ENCODE results near the gene SLC10A3.
A peak's percentile ranks its signal among the peaks of the same experiment; 100 is the strongest.

Gene SLC10A3

DNA sequence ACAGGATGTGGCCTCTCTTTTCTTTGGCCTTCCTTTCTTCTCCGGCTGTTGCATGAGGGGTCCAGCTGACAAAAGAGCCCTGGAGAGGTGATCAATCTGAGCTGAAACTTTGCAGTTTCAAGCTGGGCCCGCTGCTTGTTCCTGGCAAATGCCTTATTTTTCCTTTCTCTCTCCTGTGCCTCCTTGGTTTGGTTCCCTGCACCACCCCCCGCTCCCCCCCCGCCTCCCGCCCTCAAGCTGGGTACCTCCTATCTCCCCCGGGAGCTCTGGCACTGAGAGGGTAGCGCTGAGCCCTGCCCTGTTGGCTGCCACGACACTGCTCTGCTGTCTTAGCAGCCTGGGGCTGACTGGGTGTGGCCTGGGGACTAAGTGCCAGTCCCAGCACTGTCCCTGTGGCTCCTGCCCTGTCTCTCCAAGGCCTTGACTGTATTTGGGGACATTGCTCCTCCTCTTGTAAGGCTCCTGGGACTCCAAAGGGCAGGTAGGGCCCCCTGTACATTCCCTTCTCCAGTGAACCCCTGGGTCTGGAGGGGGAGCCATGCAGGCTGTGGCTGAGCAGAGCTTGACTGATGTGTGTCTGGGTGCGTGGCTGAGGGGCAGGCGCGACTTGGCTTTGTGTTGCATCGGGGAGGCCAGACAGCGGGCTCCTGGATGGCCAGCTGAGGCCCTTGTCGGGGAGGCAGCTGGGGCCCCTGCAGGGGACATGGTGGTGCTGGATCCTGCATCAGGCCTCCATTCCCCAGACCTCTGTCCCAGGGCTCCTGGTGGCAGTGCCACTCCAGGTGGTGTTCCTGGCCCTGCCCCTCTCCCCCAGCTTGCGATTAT, 31.3 kb downstream of the SLC10A3 start:
- FAIRE-seq, result peak; percentile 65
- TF ChIP-seq POU2F2 (IDR thresholded peaks at IDR 0.05; ENCODE audit: low read depth, low read length) (no peak), POLR2AphosphoS5 (IDR thresholded peaks at IDR 0.05; ENCODE audit: low read depth, low read length) (no peak), PAX5 (IDR thresholded peaks at IDR 0.05; ENCODE audit: insufficient read depth, low read length, severe bottlenecking) (no peak)
- DNase-seq (ENCODE audit: insufficient read length, low spot score), result no peak

- FAIRE-seq (peak; percentile 26), DNase-seq (ENCODE audit: insufficient read length, low spot score) (peak; percentile 71)
Measured at GRCh38 chrX:154458116-154458953, 32.1 kb downstream of the SLC10A3 start, which contains the start of gene PLXNA3. TSS of gene PLXNA3 (plus strand) at chrX:154458281. CDS start at chrX:154460184, 1,903 bp downstream.

DNA sequence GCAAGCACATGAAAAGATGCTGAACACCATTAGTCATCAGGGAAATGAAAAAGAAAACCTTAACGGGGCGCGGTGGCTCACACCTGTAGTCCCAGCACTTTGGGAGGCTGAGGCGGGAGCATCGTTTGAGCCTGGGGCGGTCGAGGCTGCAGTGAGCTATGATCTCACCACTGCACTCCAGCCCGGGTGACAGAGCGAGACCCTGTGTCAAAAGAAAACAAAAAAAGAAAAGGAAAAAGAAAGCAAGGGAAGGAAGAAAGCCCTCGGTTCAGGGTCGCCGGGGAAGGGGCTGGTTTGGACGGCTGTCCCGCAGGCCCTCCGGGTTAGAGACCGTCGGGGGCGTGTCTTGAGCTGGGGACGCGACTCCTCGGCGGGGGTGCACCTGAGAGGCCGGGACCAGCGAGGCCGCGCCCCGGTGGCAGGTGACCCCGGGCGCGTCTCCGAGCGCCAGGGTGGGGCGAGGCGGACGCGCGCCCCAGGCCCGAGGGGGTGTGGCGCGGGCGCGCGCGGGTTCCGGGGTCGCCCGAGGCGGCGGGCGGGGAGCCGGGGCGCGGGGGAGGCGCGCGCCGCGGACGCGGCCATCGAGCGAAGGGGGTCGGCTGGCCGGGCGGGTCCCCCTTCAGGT, 32.8 kb downstream of the SLC10A3 start:
- DNase-seq (ENCODE audit: insufficient read length, low spot score), result peak; percentile 78

More at GRCh38 chrX:154458116-154458953, 32.1 kb downstream of the SLC10A3 start, which contains the start of gene PLXNA3:
- TF ChIP-seq POLR2AphosphoS5 (IDR thresholded peaks at IDR 0.05; ENCODE audit: low read depth, low read length) (no peak), SPI1 (IDR thresholded peaks at IDR 0.05; ENCODE audit: low read depth, low read length) (no peak), POLR2A (IDR thresholded peaks at IDR 0.05; ENCODE audit: low read depth, low read length) (no peak), TAF1 (IDR thresholded peaks at IDR 0.05; ENCODE audit: low read depth, low read length) (no peak), POU2F2 (IDR thresholded peaks at IDR 0.05; ENCODE audit: low read depth, low read length) (no peak), PAX5 (IDR thresholded peaks at IDR 0.05; ENCODE audit: insufficient read depth, low read length, severe bottlenecking) (no peak)

DNA sequence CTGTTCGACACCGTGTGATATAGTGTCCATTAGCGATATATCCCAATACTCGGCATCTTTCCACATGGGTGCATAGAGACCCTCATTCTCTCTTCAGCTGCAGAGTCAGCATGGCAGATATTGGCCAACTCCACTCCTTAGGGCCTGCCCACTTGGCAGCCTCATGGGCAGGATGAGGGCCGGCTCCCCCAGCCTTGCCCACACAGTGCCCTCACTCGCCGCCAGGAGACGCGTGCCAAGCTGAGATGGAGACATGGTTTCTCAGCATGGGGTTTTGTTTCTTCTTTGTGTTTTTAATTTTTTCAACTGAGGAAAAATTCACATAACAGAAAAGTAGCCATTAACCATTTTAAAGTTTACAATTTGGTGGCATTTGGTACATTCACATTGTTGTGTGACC, 37.6 kb downstream of the SLC10A3 start:
- TF ChIP-seq PAX5 (IDR thresholded peaks at IDR 0.05; ENCODE audit: insufficient read depth, low read length, severe bottlenecking) (no peak), POLR2AphosphoS5 (IDR thresholded peaks at IDR 0.05; ENCODE audit: low read depth, low read length) (no peak), SPI1 (IDR thresholded peaks at IDR 0.05; ENCODE audit: low read depth, low read length) (no peak), TAF1 (IDR thresholded peaks at IDR 0.05; ENCODE audit: low read depth, low read length) (no peak), POLR2A (IDR thresholded peaks at IDR 0.05; ENCODE audit: low read depth, low read length) (no peak), POU2F2 (IDR thresholded peaks at IDR 0.05; ENCODE audit: low read depth, low read length) (no peak)
- FAIRE-seq (no peak), DNase-seq (ENCODE audit: insufficient read length, low spot score) (no peak)

More for the DNA sequence above, 32.8 kb downstream of the SLC10A3 start:
- peak; percentile 99 for FAIRE-seq
- TF ChIP-seq PAX5 (IDR thresholded peaks at IDR 0.05; ENCODE audit: insufficient read depth, low read length, severe bottlenecking) (no peak), POLR2A (IDR thresholded peaks at IDR 0.05; ENCODE audit: low read depth, low read length) (no peak), POU2F2 (IDR thresholded peaks at IDR 0.05; ENCODE audit: low read depth, low read length) (no peak)

DNA sequence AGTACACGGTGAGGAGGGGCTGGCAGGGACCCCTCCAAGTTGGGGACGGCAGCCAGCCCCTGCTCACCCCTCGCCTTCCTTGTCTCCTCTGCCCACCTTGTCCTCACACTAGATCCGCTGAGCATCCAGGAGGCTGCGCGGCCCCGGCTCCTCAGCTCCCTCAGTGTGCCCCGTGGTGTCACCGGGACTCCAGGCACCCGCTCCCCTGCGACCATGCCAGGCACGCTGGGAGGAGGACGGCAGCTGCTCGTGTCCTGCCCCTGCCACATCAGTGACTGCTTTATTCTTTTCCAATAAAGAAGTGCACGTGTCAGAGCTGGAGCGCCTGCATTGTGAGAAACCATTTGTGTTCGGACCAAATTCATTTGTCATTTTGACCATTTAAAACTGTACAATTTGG, 40.1 kb downstream of the SLC10A3 start:
- DNase-seq (ENCODE audit: insufficient read length, low spot score) (no peak), FAIRE-seq (no peak)
- TF ChIP-seq POU2F2 (IDR thresholded peaks at IDR 0.05; ENCODE audit: low read depth, low read length) (no peak), POLR2A (IDR thresholded peaks at IDR 0.05; ENCODE audit: low read depth, low read length) (no peak), POLR2AphosphoS5 (IDR thresholded peaks at IDR 0.05; ENCODE audit: low read depth, low read length) (no peak), TAF1 (IDR thresholded peaks at IDR 0.05; ENCODE audit: low read depth, low read length) (no peak), SPI1 (IDR thresholded peaks at IDR 0.05; ENCODE audit: low read depth, low read length) (no peak), PAX5 (IDR thresholded peaks at IDR 0.05; ENCODE audit: insufficient read depth, low read length, severe bottlenecking) (no peak)

DNA sequence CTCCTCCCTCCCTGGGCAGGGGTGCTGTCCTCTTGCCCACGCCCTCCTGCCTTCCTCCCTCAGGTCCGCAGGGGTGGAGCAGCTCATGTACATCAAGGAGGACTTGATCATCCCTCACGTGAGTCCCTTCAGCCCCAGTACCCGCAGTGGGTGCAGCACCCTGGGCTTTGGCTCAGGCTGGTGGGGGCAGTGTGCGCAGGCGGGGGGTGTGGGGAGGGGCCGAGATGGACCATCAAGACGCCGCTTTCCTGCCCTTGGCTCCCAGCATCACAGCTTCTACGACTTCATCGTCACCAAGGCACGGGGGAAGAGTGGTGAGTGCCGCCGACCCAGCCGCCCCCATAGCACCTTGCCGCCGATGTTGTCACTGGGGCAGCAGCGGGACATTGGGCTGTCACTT, 40.8 kb downstream of the SLC10A3 start:
- TF ChIP-seq POLR2AphosphoS5 (IDR thresholded peaks at IDR 0.05; ENCODE audit: low read depth, low read length) (no peak), POLR2A (IDR thresholded peaks at IDR 0.05; ENCODE audit: low read depth, low read length) (no peak), SPI1 (IDR thresholded peaks at IDR 0.05; ENCODE audit: low read depth, low read length) (no peak), TAF1 (IDR thresholded peaks at IDR 0.05; ENCODE audit: low read depth, low read length) (no peak), POU2F2 (IDR thresholded peaks at IDR 0.05; ENCODE audit: low read depth, low read length) (no peak), PAX5 (IDR thresholded peaks at IDR 0.05; ENCODE audit: insufficient read depth, low read length, severe bottlenecking) (no peak)
- DNase-seq (ENCODE audit: insufficient read length, low spot score) (no peak), FAIRE-seq (no peak)

GRCh38 chrX:154448484-154448883, 41.9 kb downstream of the SLC10A3 start:
- TF ChIP-seq POLR2AphosphoS5 (IDR thresholded peaks at IDR 0.05; ENCODE audit: low read depth, low read length), result no peak
- no peak for TF ChIP-seq POLR2A (IDR thresholded peaks at IDR 0.05; ENCODE audit: low read depth, low read length)
- TF ChIP-seq PAX5 (IDR thresholded peaks at IDR 0.05; ENCODE audit: insufficient read depth, low read length, severe bottlenecking), result no peak
- TF ChIP-seq SPI1 (IDR thresholded peaks at IDR 0.05; ENCODE audit: low read depth, low read length), result no peak
- TF ChIP-seq POU2F2 (IDR thresholded peaks at IDR 0.05; ENCODE audit: low read depth, low read length), result no peak
- no peak for TF ChIP-seq TAF1 (IDR thresholded peaks at IDR 0.05; ENCODE audit: low read depth, low read length)
- DNase-seq (ENCODE audit: insufficient read length, low spot score), result no peak

GRCh38 chrX:154446430-154446829, 44.0 kb downstream of the SLC10A3 start:
- FAIRE-seq (no peak), DNase-seq (ENCODE audit: insufficient read length, low spot score) (no peak)
- TF ChIP-seq SPI1 (IDR thresholded peaks at IDR 0.05; ENCODE audit: low read depth, low read length), result no peak
- TF ChIP-seq POLR2A (IDR thresholded peaks at IDR 0.05; ENCODE audit: low read depth, low read length), result no peak
- no peak for TF ChIP-seq POLR2AphosphoS5 (IDR thresholded peaks at IDR 0.05; ENCODE audit: low read depth, low read length)
- TF ChIP-seq TAF1 (IDR thresholded peaks at IDR 0.05; ENCODE audit: low read depth, low read length), result no peak
- no peak for TF ChIP-seq PAX5 (IDR thresholded peaks at IDR 0.05; ENCODE audit: insufficient read depth, low read length, severe bottlenecking)
- no peak for TF ChIP-seq POU2F2 (IDR thresholded peaks at IDR 0.05; ENCODE audit: low read depth, low read length)

More at GRCh38 chrX:154448484-154448883, 41.9 kb downstream of the SLC10A3 start:
- FAIRE-seq, result no peak

- DNase-seq (ENCODE audit: insufficient read length, low spot score) (no peak), FAIRE-seq (no peak)
- TF ChIP-seq POU2F2 (IDR thresholded peaks at IDR 0.05; ENCODE audit: low read depth, low read length), result no peak
- no peak for TF ChIP-seq TAF1 (IDR thresholded peaks at IDR 0.05; ENCODE audit: low read depth, low read length)
- TF ChIP-seq SPI1 (IDR thresholded peaks at IDR 0.05; ENCODE audit: low read depth, low read length), result no peak
- no peak for TF ChIP-seq PAX5 (IDR thresholded peaks at IDR 0.05; ENCODE audit: insufficient read depth, low read length, severe bottlenecking)
- no peak for TF ChIP-seq POLR2AphosphoS5 (IDR thresholded peaks at IDR 0.05; ENCODE audit: low read depth, low read length)
- TF ChIP-seq POLR2A (IDR thresholded peaks at IDR 0.05; ENCODE audit: low read depth, low read length), result no peak
Measured at GRCh38 chrX:154445776-154446175, 44.7 kb downstream of the SLC10A3 start.

Data from GM12891 (cell line).